Tibial nerve (tissue), 3 donors: ENCODE measurements around the gene LHFPL2.

Source experiments
- POLR2A ChIP-seq, 2 donors: fragments of 450-650 bp; IDR thresholded peaks; one replicate each; pipeline ENCODE4 v1.6.1; 2017; ENCODE audit warnings: antibody characterized with exemption in 2 of 2, mild to moderate bottlenecking in 2 of 2, moderate library complexity in 2 of 2
- TF ChIP-seq, protein P1 (sequence below), 5 experiments: fragments of 200-600 bp in 3 of 5; fragments of 450-650 bp in 2 of 5; sonication (generic) in 3 of 5; IDR thresholded peaks; one replicate each; pipeline ENCODE4 v1.5.1; 2016 to 2019; ENCODE audit warnings: antibody characterized with exemption in 5 of 5, mild to moderate bottlenecking in 3 of 5, moderate library complexity in 2 of 5

DNA sequence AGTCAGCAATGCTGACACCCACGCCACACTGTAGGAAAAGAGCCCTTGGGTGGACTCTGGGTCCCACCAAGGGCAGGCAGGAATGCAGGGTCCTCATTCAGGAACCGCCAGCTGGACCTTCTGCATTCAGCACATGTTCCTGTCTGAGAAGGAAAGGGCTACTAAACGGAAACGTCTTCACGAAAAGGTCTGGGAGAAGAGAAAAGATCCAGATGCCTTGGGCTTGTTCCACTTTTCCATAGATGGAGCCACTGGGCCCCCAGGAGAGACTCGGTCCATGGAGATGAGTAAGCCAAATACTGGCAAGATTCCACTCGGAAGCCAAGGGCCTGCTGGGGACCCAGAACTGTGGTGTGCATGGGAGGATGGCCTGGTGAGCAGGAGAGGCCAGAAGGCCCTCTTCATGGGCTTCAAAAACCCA, 38.4 kb downstream of the LHFPL2 start:
- TF ChIP-seq POLR2A (IDR thresholded peaks at IDR 0.05): no peak
- TF ChIP-seq, protein P1, sequence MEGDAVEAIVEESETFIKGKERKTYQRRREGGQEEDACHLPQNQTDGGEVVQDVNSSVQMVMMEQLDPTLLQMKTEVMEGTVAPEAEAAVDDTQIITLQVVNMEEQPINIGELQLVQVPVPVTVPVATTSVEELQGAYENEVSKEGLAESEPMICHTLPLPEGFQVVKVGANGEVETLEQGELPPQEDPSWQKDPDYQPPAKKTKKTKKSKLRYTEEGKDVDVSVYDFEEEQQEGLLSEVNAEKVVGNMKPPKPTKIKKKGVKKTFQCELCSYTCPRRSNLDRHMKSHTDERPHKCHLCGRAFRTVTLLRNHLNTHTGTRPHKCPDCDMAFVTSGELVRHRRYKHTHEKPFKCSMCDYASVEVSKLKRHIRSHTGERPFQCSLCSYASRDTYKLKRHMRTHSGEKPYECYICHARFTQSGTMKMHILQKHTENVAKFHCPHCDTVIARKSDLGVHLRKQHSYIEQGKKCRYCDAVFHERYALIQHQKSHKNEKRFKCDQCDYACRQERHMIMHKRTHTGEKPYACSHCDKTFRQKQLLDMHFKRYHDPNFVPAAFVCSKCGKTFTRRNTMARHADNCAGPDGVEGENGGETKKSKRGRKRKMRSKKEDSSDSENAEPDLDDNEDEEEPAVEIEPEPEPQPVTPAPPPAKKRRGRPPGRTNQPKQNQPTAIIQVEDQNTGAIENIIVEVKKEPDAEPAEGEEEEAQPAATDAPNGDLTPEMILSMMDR (IDR thresholded peaks at IDR 0.05): no peak
